HCT116 (cell line): ENCODE measurements around the gene AP5S1.

Source experiments
- CBX3 ChIP-seq: IDR thresholded peaks from 2 replicates; pipeline ENCODE4 v1.6.1; 2012; ENCODE audit warnings: low read depth
- EZH2 ChIP-seq: fragments of 200-600 bp; sonication (generic); IDR thresholded peaks from 2 replicates; pipeline ENCODE4 v1.6.1; 2017; ENCODE audit warnings: antibody characterized with exemption, mixed run types
- FOSL1 ChIP-seq: IDR thresholded peaks from 2 replicates; pipeline ENCODE4 v1.6.1; 2012; ENCODE audit warnings: low read depth
- POLR2A ChIP-seq: IDR thresholded peaks from 2 replicates; pipeline ENCODE4 v1.7.0; 2011; ENCODE audit warnings: borderline replicate concordance; ENCODE audit not compliant: insufficient read depth, insufficient read length; ENCODE audit errors: extremely low read depth
- POLR2AphosphoS5 ChIP-seq: IDR thresholded peaks from 2 replicates; pipeline ENCODE4 v1.6.1; 2011; ENCODE audit warnings: mild to moderate bottlenecking, low read depth, low read length, moderate library complexity
- RAD21 ChIP-seq: IDR thresholded peaks from 2 replicates; pipeline ENCODE4 v1.6.1; 2012; ENCODE audit warnings: low read depth, mild to moderate bottlenecking
- SP1 ChIP-seq: IDR thresholded peaks from 2 replicates; pipeline ENCODE4 v1.6.1; 2012; ENCODE audit warnings: low read depth
- TCF7L2 ChIP-seq: IDR thresholded peaks from 2 replicates; pipeline ENCODE4 v1.7.0; 2011; ENCODE audit warnings: borderline replicate concordance, inconsistent platforms; ENCODE audit not compliant: insufficient read depth, insufficient read length; ENCODE audit errors: extremely low read depth
- YY1 ChIP-seq: IDR thresholded peaks from 2 replicates; pipeline ENCODE4 v1.6.1; 2011; ENCODE audit warnings: low read length, low read depth, moderate library complexity, mild to moderate bottlenecking; ENCODE audit not compliant: insufficient replicate concordance; ENCODE audit errors: extremely low read depth
- TF ChIP-seq, protein P1 (sequence below), 3 experiments: fragments of 200-600 bp in 1 of 3; sonication (generic) in 1 of 3; IDR thresholded peaks in 2 of 3; conservative IDR thresholded peaks in 1 of 3; 2 replicates each; pipeline ENCODE4 v1.5.1; 2012 to 2017; ENCODE audit warnings: low read depth in 2 of 3, low read length in 2 of 3, antibody characterized with exemption in 1 of 3, borderline replicate concordance in 1 of 3, control low read depth in 1 of 3, mild to moderate bottlenecking in 1 of 3, mixed read lengths in 1 of 3, mixed run types in 1 of 3, moderate library complexity in 1 of 3; ENCODE audit not compliant: insufficient read depth in 1 of 3
- TF ChIP-seq, protein P2 (sequence below): IDR thresholded peaks from 2 replicates; pipeline ENCODE4 v1.6.1; 2012
- TF ChIP-seq, protein P3 (sequence below): IDR thresholded peaks from 2 replicates; pipeline ENCODE4 v1.6.1; 2012
- TF ChIP-seq, protein P4 (sequence below): IDR thresholded peaks from 2 replicates; pipeline ENCODE4 v1.6.1; 2011; ENCODE audit warnings: mild to moderate bottlenecking, low read length, moderate library complexity; ENCODE audit not compliant: insufficient replicate concordance; ENCODE audit errors: extremely low read depth

GRCh38 chr20:3815703-3816315 is 4.5 kb upstream of the AP5S1 start:
- TF ChIP-seq POLR2AphosphoS5: no peak
- TF ChIP-seq, protein P1, sequence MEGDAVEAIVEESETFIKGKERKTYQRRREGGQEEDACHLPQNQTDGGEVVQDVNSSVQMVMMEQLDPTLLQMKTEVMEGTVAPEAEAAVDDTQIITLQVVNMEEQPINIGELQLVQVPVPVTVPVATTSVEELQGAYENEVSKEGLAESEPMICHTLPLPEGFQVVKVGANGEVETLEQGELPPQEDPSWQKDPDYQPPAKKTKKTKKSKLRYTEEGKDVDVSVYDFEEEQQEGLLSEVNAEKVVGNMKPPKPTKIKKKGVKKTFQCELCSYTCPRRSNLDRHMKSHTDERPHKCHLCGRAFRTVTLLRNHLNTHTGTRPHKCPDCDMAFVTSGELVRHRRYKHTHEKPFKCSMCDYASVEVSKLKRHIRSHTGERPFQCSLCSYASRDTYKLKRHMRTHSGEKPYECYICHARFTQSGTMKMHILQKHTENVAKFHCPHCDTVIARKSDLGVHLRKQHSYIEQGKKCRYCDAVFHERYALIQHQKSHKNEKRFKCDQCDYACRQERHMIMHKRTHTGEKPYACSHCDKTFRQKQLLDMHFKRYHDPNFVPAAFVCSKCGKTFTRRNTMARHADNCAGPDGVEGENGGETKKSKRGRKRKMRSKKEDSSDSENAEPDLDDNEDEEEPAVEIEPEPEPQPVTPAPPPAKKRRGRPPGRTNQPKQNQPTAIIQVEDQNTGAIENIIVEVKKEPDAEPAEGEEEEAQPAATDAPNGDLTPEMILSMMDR (IDR thresholded peaks at IDR 0.05 in 2 of 3, conservative IDR thresholded peaks at IDR 0.05 in 1 of 3; ENCODE audit: borderline replicate concordance in 1 of 3, insufficient read depth in 1 of 3, low read depth in 2 of 3, low read length in 2 of 3): no peak
- no peak for TF ChIP-seq POLR2A
- TF ChIP-seq, protein P2, sequence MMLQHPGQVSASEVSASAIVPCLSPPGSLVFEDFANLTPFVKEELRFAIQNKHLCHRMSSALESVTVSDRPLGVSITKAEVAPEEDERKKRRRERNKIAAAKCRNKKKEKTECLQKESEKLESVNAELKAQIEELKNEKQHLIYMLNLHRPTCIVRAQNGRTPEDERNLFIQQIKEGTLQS: no peak
- TF ChIP-seq SP1: no peak
- TF ChIP-seq, protein P3, sequence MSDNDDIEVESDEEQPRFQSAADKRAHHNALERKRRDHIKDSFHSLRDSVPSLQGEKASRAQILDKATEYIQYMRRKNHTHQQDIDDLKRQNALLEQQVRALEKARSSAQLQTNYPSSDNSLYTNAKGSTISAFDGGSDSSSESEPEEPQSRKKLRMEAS: no peak
- no peak for TF ChIP-seq YY1
- no peak for TF ChIP-seq RAD21
- TF ChIP-seq, protein P4, sequence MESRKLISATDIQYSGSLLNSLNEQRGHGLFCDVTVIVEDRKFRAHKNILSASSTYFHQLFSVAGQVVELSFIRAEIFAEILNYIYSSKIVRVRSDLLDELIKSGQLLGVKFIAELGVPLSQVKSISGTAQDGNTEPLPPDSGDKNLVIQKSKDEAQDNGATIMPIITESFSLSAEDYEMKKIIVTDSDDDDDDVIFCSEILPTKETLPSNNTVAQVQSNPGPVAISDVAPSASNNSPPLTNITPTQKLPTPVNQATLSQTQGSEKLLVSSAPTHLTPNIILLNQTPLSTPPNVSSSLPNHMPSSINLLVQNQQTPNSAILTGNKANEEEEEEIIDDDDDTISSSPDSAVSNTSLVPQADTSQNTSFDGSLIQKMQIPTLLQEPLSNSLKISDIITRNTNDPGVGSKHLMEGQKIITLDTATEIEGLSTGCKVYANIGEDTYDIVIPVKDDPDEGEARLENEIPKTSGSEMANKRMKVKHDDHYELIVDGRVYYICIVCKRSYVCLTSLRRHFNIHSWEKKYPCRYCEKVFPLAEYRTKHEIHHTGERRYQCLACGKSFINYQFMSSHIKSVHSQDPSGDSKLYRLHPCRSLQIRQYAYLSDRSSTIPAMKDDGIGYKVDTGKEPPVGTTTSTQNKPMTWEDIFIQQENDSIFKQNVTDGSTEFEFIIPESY: no peak
- TF ChIP-seq TCF7L2: no peak
- no peak for TF ChIP-seq CBX3
- no peak for TF ChIP-seq EZH2
- TF ChIP-seq FOSL1: no peak
